SKM-1 (cell line): ENCODE results near the gene LCA5L.
"Not testable (repeated sequence)": the region's sequence is repeated elsewhere in the genome, so short reads cannot be mapped to it uniquely, and the experiment has no call there.

Source experiments
- DNase-seq: peaks from one replicate; lab custom pipeline; 2025; ENCODE audit not compliant: unreplicated experiment; lab: John Stamatoyannopoulos, UW

Gene LCA5L

GRCh38 chr21:39388038-39388810 lies 57.4 kb downstream of the LCA5L start:
- DNase-seq: peak; percentile 73

DNA sequence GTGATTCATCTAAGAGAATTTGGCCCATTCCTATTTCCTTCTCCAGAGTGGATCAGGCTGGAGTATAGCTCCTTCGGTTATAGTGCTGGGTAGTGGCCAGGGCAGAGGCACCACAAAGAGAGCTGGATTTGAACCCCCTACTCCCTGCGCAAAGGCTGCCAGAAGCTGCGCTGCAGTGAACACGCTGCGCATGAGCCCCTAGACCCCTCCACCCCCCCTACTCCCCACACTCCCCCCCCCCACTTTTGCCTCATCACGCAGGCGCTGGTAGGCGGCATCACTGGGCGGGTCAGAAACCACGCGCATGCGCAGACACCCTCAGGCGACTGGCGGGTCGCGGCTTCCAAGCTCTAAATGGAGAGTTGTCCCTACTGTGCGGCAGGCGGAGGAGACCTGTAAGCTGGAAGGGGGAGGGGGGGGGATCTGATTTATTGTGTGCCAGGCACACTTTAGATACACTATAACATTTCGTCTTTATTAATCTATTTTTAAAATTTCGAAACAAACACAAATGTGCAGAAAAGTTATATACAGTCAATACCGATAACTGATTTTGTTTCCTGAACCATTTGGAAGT lies 58.0 kb downstream of the LCA5L start:
- peak; percentile 76 for DNase-seq

- no peak for DNase-seq
Observed at GRCh38 chr21:39386899-39387298, 58.7 kb downstream of the LCA5L start.

DNA sequence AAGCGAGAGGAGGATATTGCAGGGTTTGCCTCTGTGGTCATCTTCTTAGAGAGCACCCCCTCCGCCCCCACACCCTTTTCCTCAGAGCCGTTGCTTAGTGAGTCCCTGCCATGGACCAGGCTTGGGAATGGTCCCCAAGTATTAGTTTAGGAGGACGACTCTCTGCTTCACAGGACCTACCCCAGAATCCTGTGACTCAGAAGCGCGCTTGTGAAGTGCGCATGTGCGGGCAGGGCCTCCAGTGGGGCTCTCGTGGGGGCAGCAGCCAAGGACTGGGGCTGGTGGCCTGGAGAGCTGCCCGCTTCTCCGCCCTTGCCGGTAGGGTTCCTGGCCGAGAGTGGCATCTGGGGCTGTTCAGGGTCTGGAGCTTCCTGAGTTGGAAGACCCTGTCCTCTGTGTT lies 59.4 kb downstream of the LCA5L start:
- no peak for DNase-seq

GRCh38 chr21:39385299-39386145 lies 60.1 kb downstream of the LCA5L start:
- no peak for DNase-seq

GRCh38 chr21:39384674-39385298 lies 60.8 kb downstream of the LCA5L start:
- no peak for DNase-seq

DNA sequence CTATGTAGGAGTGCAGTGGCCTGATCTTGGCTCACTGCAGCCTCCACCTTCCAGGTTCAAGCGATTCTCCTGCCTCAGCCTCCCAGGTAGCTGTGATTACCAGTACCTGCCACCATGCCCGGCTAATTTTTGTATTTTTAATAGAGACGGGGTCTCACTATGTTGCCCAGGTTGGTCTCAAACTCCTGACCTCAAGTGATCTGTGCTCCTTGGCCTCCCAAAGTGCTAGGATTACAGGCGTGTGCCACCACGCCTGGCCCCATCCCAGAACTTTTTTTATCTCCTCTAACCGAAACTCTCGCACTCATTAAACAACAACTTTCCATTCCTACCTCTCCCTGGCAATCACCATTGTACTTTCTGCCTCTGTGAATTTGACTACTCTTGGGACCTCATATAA lies 63.5 kb downstream of the LCA5L start:
- not testable (repeated sequence) for DNase-seq

- DNase-seq: no peak
Observed at GRCh38 chr21:39381009-39381408, 64.6 kb downstream of the LCA5L start.

DNA sequence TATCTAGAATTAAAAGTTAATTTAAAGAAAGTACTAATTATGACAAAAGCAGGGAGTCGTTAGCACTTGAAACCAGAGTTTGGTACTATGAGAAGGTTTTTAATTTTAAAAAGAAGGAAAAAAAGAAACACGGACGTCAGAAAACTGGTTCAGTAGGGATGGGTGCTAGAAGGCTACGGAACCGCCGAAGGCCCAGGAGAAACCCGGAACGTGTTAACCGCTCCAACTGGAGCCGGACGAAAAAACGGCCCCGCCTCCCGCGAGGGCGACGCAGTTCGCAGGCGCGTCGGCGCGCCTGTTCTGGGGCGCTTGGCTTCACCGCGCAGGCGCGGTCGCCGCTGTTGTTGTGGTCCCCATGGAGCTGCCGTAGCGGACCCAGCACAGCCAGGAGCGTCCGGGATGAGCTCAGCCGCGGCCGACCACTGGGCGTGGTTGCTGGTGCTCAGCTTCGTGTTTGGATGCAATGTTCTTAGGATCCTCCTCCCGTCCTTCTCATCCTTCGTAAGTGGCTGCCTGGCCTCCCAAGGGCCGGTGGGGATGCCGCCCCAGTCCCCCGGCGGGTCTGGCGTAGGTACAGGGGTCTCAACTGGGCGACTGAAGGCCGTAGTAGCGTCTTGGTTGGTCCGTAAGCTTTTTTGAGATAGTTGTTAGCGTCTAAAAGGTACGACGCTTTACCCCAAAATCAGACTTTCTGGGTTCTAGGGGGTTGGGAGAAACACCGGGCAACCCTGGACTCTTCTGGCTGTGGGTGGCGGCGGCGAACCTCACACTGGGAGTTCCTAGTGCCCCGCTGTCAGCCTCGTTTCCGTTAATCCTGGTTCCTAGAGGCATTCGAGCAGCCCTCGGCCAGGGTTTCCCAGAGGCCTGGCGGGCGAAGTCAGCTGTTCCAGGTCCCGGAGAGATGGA lies 65.3 kb downstream of the LCA5L start:
- peak; percentile 72 for DNase-seq

DNA sequence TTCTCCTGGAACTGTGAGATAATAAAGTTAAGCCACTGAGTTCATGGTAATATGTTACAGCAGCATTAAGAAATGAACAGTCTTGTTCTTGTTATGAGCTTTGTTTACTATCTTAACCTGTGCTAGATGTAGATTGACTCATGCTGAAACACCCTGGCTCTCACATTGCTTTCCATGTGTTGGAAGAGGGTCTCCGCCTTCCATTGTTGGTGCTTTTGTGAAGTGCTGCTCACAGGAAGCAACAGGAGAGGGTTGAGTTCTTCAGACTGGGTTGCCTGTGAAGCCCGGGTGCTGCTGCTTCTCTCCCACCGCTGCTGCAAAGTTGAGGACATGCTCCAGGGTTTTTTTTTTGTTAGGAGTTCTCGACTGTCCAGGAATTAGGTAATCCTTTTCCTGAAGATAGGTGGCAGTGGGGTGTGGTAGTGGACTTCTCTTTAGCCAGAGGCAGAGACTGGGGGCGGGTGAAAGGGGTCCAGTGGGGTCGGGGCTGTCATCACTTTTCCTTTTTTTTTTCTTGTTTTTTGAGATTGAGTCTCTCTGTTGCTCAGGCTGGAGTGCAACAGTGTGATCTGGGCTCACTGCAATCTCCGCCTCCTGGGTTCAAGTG lies 68.0 kb downstream of the LCA5L start:
- DNase-seq: no peak

- DNase-seq: no peak
Observed at GRCh38 chr21:39375446-39375845, 70.1 kb downstream of the LCA5L start.

DNA sequence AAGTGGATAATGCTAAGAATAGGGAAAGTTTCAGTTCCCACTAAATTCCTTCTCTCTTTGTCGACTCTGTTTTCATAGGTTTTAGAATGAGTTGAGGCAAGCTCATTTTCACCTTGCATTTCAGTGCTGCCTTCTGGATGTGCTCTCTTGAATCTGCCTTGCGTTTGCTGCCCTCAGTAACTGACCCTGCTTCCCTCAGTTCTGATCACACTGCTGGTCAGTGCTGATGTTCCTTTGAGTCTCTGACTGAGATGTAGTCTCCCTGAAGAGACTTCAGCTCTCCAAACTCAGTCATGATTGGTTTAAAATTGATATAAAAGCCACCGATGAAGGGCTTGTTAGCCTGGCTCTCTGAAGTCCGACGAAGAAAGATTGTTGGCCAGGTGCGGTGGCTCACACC lies 71.5 kb downstream of the LCA5L start:
- no peak for DNase-seq

- no peak for DNase-seq
Observed at GRCh38 chr21:39373634-39374033, 71.9 kb downstream of the LCA5L start.

GRCh38 chr21:39369896-39370288 lies 75.7 kb downstream of the LCA5L start:
- not testable (repeated sequence) for DNase-seq

DNA sequence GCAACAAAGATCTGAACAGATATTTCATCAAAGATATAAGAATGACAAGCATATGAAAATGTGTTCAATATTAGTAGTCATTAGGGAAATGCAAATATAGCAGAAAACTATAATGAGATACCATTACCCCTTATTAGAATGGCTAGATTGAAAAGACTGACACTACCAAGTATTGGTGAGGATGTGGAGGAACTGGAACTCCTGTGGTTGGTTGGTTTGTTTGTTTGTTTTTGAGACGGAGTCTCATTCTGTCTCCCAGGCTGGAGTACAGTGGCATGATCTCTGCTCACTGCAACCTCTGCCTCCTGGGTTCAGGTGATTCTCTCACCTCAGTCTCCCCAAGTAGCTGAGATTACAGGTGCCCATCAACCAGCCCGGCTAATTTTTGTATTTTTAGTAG lies 77.8 kb downstream of the LCA5L start:
- DNase-seq: no peak

DNA sequence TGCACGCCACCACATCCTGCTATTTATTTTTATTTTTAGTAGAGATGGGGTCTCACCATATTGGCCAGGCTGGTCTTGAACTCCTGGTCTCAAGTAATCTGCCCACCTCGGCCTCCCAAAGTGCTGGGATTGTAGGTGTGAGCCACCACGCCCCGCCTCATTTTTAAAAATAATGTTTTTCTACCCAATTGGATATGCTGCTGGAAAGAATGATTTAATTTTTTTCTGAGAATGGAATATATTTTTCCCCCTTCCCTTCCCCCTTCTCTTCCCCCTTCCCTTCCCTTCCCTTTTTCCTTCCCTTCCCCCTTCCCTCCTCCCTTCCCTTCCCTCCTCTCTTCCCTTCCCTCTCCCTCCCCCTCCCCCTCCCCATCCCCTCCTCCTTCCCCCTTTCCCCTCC lies 79.0 kb downstream of the LCA5L start:
- DNase-seq: no peak

GRCh38 chr21:39364949-39365348 lies 80.6 kb downstream of the LCA5L start:
- no peak for DNase-seq

DNA sequence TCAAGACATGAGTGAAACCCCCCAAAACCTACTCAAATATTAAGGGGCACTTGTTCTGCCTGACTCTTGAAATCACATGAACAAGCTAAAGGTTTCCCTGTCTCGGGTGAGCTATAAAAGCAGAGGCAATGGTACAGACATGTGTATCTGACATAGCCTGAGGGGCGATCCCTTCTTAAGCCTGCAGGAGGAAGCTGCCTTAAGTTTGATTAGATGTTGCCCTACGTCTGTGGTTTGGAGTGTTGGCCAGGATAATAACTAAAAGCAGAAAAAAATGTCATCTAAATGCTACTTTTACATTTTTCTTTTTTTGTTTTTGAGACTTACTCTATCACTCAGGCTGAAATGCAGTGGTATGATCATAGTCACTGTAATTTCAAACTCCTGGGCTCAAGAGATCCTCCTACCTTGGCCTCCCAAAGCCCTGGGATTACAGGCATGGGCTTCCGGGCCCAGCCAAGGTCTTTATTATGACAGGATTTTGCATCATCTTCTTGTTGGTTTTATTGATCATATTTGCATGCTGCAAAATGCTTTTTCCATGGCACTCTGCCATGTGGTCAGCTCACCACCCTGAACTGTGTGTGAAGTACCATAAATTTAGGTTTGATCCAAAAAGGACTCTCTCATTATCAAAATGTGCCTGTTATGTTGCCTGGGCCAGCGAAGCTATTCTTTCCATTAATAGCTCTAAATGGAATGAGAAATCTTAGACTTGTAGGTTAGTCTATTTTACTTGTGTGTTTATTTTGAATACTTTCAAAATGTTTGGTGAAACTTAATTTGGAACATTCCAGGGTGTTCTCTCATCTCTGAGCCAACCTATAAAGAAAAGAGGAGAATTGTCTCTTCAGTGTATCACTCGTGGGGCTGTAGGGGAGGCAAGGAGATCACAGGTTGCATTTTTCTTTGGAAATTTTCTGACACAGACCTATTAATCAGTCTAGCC lies 81.7 kb downstream of the LCA5L start:
- no peak for DNase-seq

- DNase-seq: no peak
Observed at GRCh38 chr21:39362733-39363132, 82.8 kb downstream of the LCA5L start.
